K562 (cell line): ENCODE results near the gene MAP7D1. TPM values are rescaled to one million over a fixed set of nuclear protein-coding genes. Genes with fewer than 3 reads are reported as not detected.
A peak's percentile ranks its signal among the peaks of the same experiment; 100 is the strongest.

Source experiments
- BHLHE40 ChIP-seq: IDR thresholded peaks from 2 replicates; pipeline ENCODE4 v1.6.1; 2011; ENCODE audit warnings: low read length, improper control_type of control experiment
- CXXC5 ChIP-seq: fragments of 250-450 bp; sonication (Bioruptor Pico); IDR thresholded peaks from 2 replicates; pipeline ENCODE4 v1.8.0; 2022; ENCODE audit warnings: inconsistent platforms, mild to moderate bottlenecking, moderate library complexity
- FOS ChIP-seq: IDR thresholded peaks from 3 replicates; pipeline ENCODE4 v1.6.1; 2011; ENCODE audit not compliant: insufficient read length; ENCODE audit errors: extremely low read depth
- GATAD2A ChIP-seq: fragments of 450-650 bp; IDR thresholded peaks from 2 replicates; pipeline ENCODE4 v1.6.1; 2017
- NUFIP1 ChIP-seq: fragments of 450-650 bp; IDR thresholded peaks from 2 replicates; pipeline ENCODE4 v1.6.1; 2018; ENCODE audit not compliant: partially characterized antibody
- PHB2 ChIP-seq: fragments of 450-650 bp; IDR thresholded peaks from 2 replicates; pipeline ENCODE4 v1.6.1; 2017; ENCODE audit warnings: low read depth
- RAD51 ChIP-seq: fragments of 450-650 bp; IDR thresholded peaks from 2 replicates; pipeline ENCODE4 v1.7.1; 2016; ENCODE audit warnings: low read depth, mild to moderate bottlenecking, borderline replicate concordance
- SIN3A ChIP-seq, 2 experiments: fragments of 150-350 bp in 1 of 2; IDR thresholded peaks; 2 replicates each; pipeline ENCODE4 v1.6.1; 2011 to 2016; ENCODE audit warnings: borderline replicate concordance in 2 of 2, low read depth in 2 of 2, low read length in 2 of 2, mild to moderate bottlenecking in 2 of 2, moderate library complexity in 2 of 2; ENCODE audit not compliant: control insufficient read depth in 1 of 2
- ZBTB7A ChIP-seq: IDR thresholded peaks from 2 replicates; pipeline ENCODE4 v1.6.1; 2011; ENCODE audit warnings: low read depth, mild to moderate bottlenecking, low read length, moderate library complexity, borderline replicate concordance; ENCODE audit not compliant: control insufficient read depth
- polyA plus RNA-seq, 8 experiments: library from polyadenylated mRNA; depleted of rRNA in 4 of 8; stranded (reverse) in 5 of 8; unstranded in 3 of 8; fragments of >200 nt; fragmentation: Nextera tagmentation in 2 of 8; fragmentation: Illumina TruSeq in 1 of 8; extraction: Ambion mirVana in 2 of 8; extraction: Trizol in 1 of 8; gene quantifications; 2 replicates each; pipeline versions ENCODE4 v1.2.1 to v1.2.3, GENCODE V29; 2011 to 2014; ENCODE audit warnings: inconsistent platforms in 1 of 8, missing spikeins in 1 of 8
- total RNA-seq, 7 experiments: library from RNA; depleted of rRNA in 6 of 7; stranded (reverse); fragments of >200 nt in 6 of 7; fragmentation: Illumina TruSeq in 2 of 7; extraction: Trizol in 2 of 7; gene quantifications; 2 replicates each; pipeline versions ENCODE4 v1.2.1 to v1.2.3, GENCODE V29; 2011 to 2021; ENCODE audit warnings: low replicate concordance in 1 of 7
- TF ChIP-seq, protein P1 (sequence below): fragments of 200-600 bp; sonication (generic); IDR thresholded peaks from one replicate; pipeline ENCODE4 v1.6.1; 2012; ENCODE audit warnings: mild to moderate bottlenecking, low read depth, low read length, inconsistent platforms
- TF ChIP-seq, protein P2 (sequence below): fragments of 250-450 bp; sonication (Bioruptor Pico); IDR thresholded peaks from 2 replicates; pipeline ENCODE4 v1.4.0; 2020
- TF ChIP-seq, protein P3 (sequence below): fragments of 450-650 bp; conservative IDR thresholded peaks from 2 replicates; pipeline ENCODE4 v1.6.1; 2016; ENCODE audit warnings: missing genetic modification characterization, low read depth, mild to moderate bottlenecking, control low read depth, missing compliant biosample characterization

Gene MAP7D1
- total and polyA plus RNA-seq, 9 of the 15 experiments (the other 6 are each of a cell fraction or from before 2014, with no cell fraction given) = 3.6 to 108 (median 34.5) TPM

DNA sequence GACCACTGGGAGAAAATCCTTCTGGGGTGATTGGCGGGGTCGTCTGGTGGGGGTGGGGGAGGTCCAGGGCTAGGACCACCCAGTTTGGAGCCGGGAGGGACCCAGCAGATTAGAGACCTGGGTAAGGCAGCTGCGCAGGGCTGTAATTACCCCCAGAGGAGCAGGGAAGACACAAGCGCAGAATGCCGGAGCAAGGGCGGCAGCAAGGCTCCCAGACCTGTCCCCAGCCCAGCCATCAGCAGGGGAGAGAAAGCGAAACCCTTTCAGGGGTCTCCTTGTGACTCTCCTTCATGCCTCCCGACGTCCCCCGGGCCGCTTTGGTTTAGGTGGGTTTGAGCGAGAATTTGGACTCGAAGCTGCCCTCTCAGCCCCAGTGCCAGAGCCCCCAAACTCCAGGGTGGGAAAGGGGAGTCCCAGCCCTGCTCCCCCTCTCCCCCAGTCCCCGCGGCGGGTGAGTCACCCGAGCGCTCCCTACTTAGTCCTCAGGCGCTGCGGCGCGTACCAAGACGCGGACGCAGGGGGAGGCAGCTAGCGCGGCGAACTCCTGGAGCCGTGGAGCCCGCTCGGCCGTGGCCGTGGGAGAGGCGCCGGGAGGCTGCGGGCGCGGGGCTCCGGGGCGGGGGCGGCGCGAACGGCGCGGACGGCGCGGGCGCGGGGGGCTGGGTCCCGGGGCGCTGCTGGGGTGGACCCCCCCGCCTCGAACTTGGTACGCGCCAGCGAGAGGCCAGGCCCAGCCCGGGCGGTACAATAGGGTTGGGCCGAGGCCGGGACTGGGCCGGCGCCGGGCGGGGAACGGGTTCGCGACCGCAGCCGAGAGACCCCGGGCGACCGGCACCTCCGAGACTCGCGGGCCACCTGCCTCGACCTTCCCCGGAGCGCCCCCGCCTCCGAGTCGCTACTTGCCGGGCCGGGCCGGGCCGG is at the start of gene MAP7D1 (continued):
- TF ChIP-seq, protein P1, sequence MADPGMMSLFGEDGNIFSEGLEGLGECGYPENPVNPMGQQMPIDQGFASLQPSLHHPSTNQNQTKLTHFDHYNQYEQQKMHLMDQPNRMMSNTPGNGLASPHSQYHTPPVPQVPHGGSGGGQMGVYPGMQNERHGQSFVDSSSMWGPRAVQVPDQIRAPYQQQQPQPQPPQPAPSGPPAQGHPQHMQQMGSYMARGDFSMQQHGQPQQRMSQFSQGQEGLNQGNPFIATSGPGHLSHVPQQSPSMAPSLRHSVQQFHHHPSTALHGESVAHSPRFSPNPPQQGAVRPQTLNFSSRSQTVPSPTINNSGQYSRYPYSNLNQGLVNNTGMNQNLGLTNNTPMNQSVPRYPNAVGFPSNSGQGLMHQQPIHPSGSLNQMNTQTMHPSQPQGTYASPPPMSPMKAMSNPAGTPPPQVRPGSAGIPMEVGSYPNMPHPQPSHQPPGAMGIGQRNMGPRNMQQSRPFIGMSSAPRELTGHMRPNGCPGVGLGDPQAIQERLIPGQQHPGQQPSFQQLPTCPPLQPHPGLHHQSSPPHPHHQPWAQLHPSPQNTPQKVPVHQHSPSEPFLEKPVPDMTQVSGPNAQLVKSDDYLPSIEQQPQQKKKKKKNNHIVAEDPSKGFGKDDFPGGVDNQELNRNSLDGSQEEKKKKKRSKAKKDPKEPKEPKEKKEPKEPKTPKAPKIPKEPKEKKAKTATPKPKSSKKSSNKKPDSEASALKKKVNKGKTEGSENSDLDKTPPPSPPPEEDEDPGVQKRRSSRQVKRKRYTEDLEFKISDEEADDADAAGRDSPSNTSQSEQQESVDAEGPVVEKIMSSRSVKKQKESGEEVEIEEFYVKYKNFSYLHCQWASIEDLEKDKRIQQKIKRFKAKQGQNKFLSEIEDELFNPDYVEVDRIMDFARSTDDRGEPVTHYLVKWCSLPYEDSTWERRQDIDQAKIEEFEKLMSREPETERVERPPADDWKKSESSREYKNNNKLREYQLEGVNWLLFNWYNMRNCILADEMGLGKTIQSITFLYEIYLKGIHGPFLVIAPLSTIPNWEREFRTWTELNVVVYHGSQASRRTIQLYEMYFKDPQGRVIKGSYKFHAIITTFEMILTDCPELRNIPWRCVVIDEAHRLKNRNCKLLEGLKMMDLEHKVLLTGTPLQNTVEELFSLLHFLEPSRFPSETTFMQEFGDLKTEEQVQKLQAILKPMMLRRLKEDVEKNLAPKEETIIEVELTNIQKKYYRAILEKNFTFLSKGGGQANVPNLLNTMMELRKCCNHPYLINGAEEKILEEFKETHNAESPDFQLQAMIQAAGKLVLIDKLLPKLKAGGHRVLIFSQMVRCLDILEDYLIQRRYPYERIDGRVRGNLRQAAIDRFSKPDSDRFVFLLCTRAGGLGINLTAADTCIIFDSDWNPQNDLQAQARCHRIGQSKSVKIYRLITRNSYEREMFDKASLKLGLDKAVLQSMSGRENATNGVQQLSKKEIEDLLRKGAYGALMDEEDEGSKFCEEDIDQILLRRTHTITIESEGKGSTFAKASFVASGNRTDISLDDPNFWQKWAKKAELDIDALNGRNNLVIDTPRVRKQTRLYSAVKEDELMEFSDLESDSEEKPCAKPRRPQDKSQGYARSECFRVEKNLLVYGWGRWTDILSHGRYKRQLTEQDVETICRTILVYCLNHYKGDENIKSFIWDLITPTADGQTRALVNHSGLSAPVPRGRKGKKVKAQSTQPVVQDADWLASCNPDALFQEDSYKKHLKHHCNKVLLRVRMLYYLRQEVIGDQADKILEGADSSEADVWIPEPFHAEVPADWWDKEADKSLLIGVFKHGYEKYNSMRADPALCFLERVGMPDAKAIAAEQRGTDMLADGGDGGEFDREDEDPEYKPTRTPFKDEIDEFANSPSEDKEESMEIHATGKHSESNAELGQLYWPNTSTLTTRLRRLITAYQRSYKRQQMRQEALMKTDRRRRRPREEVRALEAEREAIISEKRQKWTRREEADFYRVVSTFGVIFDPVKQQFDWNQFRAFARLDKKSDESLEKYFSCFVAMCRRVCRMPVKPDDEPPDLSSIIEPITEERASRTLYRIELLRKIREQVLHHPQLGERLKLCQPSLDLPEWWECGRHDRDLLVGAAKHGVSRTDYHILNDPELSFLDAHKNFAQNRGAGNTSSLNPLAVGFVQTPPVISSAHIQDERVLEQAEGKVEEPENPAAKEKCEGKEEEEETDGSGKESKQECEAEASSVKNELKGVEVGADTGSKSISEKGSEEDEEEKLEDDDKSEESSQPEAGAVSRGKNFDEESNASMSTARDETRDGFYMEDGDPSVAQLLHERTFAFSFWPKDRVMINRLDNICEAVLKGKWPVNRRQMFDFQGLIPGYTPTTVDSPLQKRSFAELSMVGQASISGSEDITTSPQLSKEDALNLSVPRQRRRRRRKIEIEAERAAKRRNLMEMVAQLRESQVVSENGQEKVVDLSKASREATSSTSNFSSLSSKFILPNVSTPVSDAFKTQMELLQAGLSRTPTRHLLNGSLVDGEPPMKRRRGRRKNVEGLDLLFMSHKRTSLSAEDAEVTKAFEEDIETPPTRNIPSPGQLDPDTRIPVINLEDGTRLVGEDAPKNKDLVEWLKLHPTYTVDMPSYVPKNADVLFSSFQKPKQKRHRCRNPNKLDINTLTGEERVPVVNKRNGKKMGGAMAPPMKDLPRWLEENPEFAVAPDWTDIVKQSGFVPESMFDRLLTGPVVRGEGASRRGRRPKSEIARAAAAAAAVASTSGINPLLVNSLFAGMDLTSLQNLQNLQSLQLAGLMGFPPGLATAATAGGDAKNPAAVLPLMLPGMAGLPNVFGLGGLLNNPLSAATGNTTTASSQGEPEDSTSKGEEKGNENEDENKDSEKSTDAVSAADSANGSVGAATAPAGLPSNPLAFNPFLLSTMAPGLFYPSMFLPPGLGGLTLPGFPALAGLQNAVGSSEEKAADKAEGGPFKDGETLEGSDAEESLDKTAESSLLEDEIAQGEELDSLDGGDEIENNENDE = no peak
- TF ChIP-seq RAD51 (no peak), FOS (peak; percentile 48), BHLHE40 (peak; percentile 79), NUFIP1 (no peak), SIN3A (IDR thresholded peaks at IDR 0.05; ENCODE audit: borderline replicate concordance in 2 of 2, control insufficient read depth in 1 of 2, low read depth in 2 of 2, low read length in 2 of 2) (peak in 1 of 2 experiments; percentile 24; a peak in 1 of 4 replicates), ZBTB7A (peak; percentile 98), PHB2 (no peak), CXXC5 (CRISPR knock-in tag) (peak; percentile 59), GATAD2A (peak; percentile 95)
- TF ChIP-seq, protein P2, sequence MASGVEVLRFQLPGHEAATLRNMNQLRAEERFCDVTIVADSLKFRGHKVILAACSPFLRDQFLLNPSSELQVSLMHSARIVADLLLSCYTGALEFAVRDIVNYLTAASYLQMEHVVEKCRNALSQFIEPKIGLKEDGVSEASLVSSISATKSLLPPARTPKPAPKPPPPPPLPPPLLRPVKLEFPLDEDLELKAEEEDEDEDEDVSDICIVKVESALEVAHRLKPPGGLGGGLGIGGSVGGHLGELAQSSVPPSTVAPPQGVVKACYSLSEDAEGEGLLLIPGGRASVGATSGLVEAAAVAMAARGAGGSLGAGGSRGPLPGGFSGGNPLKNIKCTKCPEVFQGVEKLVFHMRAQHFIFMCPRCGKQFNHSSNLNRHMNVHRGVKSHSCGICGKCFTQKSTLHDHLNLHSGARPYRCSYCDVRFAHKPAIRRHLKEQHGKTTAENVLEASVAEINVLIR (CRISPR knock-in tag) = no peak
- TF ChIP-seq, protein P3, sequence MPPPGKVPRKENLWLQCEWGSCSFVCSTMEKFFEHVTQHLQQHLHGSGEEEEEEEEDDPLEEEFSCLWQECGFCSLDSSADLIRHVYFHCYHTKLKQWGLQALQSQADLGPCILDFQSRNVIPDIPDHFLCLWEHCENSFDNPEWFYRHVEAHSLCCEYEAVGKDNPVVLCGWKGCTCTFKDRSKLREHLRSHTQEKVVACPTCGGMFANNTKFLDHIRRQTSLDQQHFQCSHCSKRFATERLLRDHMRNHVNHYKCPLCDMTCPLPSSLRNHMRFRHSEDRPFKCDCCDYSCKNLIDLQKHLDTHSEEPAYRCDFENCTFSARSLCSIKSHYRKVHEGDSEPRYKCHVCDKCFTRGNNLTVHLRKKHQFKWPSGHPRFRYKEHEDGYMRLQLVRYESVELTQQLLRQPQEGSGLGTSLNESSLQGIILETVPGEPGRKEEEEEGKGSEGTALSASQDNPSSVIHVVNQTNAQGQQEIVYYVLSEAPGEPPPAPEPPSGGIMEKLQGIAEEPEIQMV (tag) = peak; percentile 63
